Osteocyte (in vitro differentiated cells): ENCODE measurements around the gene RGS8. TPM values are rescaled to one million over a fixed set of nuclear protein-coding genes. Genes with fewer than 3 reads are reported as not detected.

Experiments used
- DNase-seq: peaks from one replicate; pipeline ENCODE4 v3.0.0; 2021; ENCODE audit warnings: mixed read lengths; ENCODE audit not compliant: unreplicated experiment; ENCODE audit errors: extremely low spot score
- H3K27ac Mint-ChIP-seq: one replicate; pipeline ENCODE4 v1.8.0; 2021; ENCODE audit warnings: mild to moderate bottlenecking, mixed read lengths; ENCODE audit not compliant: unreplicated experiment
- H3K27me3 Mint-ChIP-seq: one replicate; pipeline ENCODE4 v1.8.0; 2021; ENCODE audit warnings: mixed read lengths; ENCODE audit not compliant: unreplicated experiment
- H3K36me3 Mint-ChIP-seq: one replicate; pipeline ENCODE4 v1.8.0; 2021; ENCODE audit warnings: mixed read lengths; ENCODE audit not compliant: unreplicated experiment
- H3K4me1 Mint-ChIP-seq: one replicate; pipeline ENCODE4 v1.8.0; 2021; ENCODE audit warnings: mixed read lengths; ENCODE audit not compliant: unreplicated experiment
- H3K4me3 Mint-ChIP-seq: one replicate; pipeline ENCODE4 v1.8.0; 2021; ENCODE audit warnings: mild to moderate bottlenecking, moderate library complexity, mixed read lengths; ENCODE audit not compliant: unreplicated experiment
- H3K9me3 Mint-ChIP-seq: one replicate; pipeline ENCODE4 v1.8.0; 2021; ENCODE audit warnings: mixed read lengths; ENCODE audit not compliant: unreplicated experiment
- CTCF ChIP-seq: fragments of 200-600 bp; sonication (generic); IDR thresholded peaks from 2 replicates; pipeline ENCODE4 v1.5.0; 2021; ENCODE audit warnings: antibody characterized with exemption, mild to moderate bottlenecking, moderate library complexity
- total RNA-seq: library from RNA; stranded (reverse); gene quantifications from 2 replicates; pipeline ENCODE4 v1.2.1, GENCODE V29; 2021

Gene RGS8
- total RNA-seq, 1 donor from 2014 or later = not detected

- TF ChIP-seq CTCF = no peak
- no peaks in the 10 kb centered on the region for H3K36me3 Mint-ChIP-seq
- no peak for DNase-seq
- H3K4me3 Mint-ChIP-seq = no peak overlapping the region
- H3K27me3 Mint-ChIP-seq = peaks cover 27% of the 10 kb centered on the region
- no peak overlapping the region for H3K27ac Mint-ChIP-seq
- H3K9me3 Mint-ChIP-seq = no peaks in the 10 kb centered on the region
- H3K4me1 Mint-ChIP-seq = no peaks in the 10 kb centered on the region
Observed at GRCh38 chr1:182666706-182667105, 17.7 kb downstream of the RGS8 start.

- no peak for DNase-seq
- peaks cover 37% of the 10 kb centered on the region for H3K27me3 Mint-ChIP-seq
- no peaks in the 10 kb centered on the region for H3K9me3 Mint-ChIP-seq
- no peaks in the 10 kb centered on the region for H3K36me3 Mint-ChIP-seq
- no peaks in the 10 kb centered on the region for H3K4me1 Mint-ChIP-seq
- TF ChIP-seq CTCF = no peak
- no peak overlapping the region for H3K27ac Mint-ChIP-seq
- no peak overlapping the region for H3K4me3 Mint-ChIP-seq
Observed at GRCh38 chr1:182664296-182664695, 20.1 kb downstream of the RGS8 start.

- peaks cover 47% of the 10 kb centered on the region for H3K27me3 Mint-ChIP-seq
- no peak for TF ChIP-seq CTCF
- no peaks in the 10 kb centered on the region for H3K4me1 Mint-ChIP-seq
- no peak overlapping the region for H3K27ac Mint-ChIP-seq
- no peaks in the 10 kb centered on the region for H3K36me3 Mint-ChIP-seq
- H3K4me3 Mint-ChIP-seq = no peak overlapping the region
- DNase-seq = no peak
- no peaks in the 10 kb centered on the region for H3K9me3 Mint-ChIP-seq
Observed at GRCh38 chr1:182662956-182663355, 21.4 kb downstream of the RGS8 start.

GRCh38 chr1:182662121-182662890, 22.1 kb downstream of the RGS8 start:
- Mint-ChIP-seq H3K4me1 (no peaks in the 10 kb centered on the region), H3K36me3 (no peaks in the 10 kb centered on the region), H3K27me3 (peaks cover 54% of the 10 kb centered on the region), H3K4me3 (no peak overlapping the region), H3K27ac (no peak overlapping the region), H3K9me3 (no peaks in the 10 kb centered on the region)
- TF ChIP-seq CTCF = no peak
- no peak for DNase-seq

- no peaks in the 10 kb centered on the region for H3K36me3 Mint-ChIP-seq
- H3K27me3 Mint-ChIP-seq = peaks cover 55% of the 10 kb centered on the region
- H3K4me3 Mint-ChIP-seq = no peak overlapping the region
- no peaks in the 10 kb centered on the region for H3K9me3 Mint-ChIP-seq
- no peak overlapping the region for H3K27ac Mint-ChIP-seq
- H3K4me1 Mint-ChIP-seq = no peaks in the 10 kb centered on the region
- TF ChIP-seq CTCF = no peak
- no peak for DNase-seq
Observed at GRCh38 chr1:182658055-182658454, 26.3 kb downstream of the RGS8 start.
